Epithelial cell of prostate (primary cell): Measurements from ENCODE around the gene FAM169A.

Source experiments
- DNase-seq: peaks from one replicate; pipeline ENCODE4 v3.0.0-alpha.2; 2011; ENCODE audit warnings: low read depth, low spot score
- H3K27ac ChIP-seq: fragments of 450-650 bp; 2 replicates; pipeline ENCODE4 v1.5.1; 2017; ENCODE audit warnings: mild to moderate bottlenecking

FAM169A gene

GRCh38 chr5:74736759-74737158, 129.4 kb downstream of the FAM169A start:
- H3K27ac ChIP-seq = no peak overlapping the region
- DNase-seq = no peak
